ENCODE results near the gene TEX14. TPM values are rescaled to one million over a fixed set of nuclear protein-coding genes. Genes with fewer than 3 reads are reported as not detected.

TEX14 gene
- total and polyA plus RNA-seq, 2 donors (not counting 1 experiment from before 2014, with no cell fraction given): under 0.01 to 0.03 TPM

DNA sequence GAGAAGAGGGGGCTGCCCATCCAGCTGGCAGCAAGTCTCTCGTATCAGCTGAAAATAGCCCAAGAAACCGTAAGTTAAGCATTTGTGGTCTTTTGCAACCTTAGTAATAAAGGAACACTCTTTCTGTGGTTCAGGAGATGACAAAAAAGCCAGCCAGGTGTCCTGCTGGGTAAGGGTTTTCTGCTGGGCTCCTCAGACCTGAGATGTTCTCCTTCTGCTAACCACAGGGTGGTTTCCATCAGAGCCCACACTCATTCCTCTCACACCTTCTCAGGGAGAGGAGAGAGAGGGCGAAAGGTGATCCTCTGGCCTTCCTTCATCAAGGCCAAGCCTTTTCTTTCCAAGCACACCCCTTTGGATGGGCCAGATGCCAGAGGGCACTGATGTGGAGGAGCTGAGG lies 70.7 kb downstream of the TEX14 start:
- Histone ChIP-seq H3K9me3 (ENCODE audit: control insufficient read depth, insufficient read depth, low read depth, low read length) (no peaks in the 10 kb centered on the region), H3K4me3 (replicated peaks in 1 of 4; ENCODE audit: control extremely low read depth in 1 of 4, insufficient read depth in 1 of 4, low read depth in 3 of 4, low read length in 4 of 4) (no peak overlapping the region), H4K20me1 (ENCODE audit: control insufficient read depth, extremely low read depth, insufficient read depth, low read length) (no peaks in the 10 kb centered on the region), H3K4me2 (ENCODE audit: extremely low read depth, insufficient read depth, low read length) (no peak overlapping the region), H3K27ac (ENCODE audit: insufficient read depth, low read length) (no peak overlapping the region), H2AFZ (ENCODE audit: low read length) (no peak overlapping the region), H3K9ac (ENCODE audit: insufficient read depth, low read length) (no peak overlapping the region), H3K27me3 (ENCODE audit: control insufficient read depth, insufficient read depth, low read length) (peaks cover 3% of the 10 kb centered on the region), H3K79me2 (ENCODE audit: control insufficient read depth, insufficient read depth, low read length) (no peaks in the 10 kb centered on the region), H3K4me1 (ENCODE audit: control insufficient read depth, extremely low read depth, insufficient read depth, low read length) (no peaks in the 10 kb centered on the region), H3K36me3 (ENCODE audit: control insufficient read depth, insufficient read depth, low read length) (no peaks in the 10 kb centered on the region)
- no peak for DNase-seq (ENCODE audit: low read depth in 2 of 2)
- TF ChIP-seq, protein P1, sequence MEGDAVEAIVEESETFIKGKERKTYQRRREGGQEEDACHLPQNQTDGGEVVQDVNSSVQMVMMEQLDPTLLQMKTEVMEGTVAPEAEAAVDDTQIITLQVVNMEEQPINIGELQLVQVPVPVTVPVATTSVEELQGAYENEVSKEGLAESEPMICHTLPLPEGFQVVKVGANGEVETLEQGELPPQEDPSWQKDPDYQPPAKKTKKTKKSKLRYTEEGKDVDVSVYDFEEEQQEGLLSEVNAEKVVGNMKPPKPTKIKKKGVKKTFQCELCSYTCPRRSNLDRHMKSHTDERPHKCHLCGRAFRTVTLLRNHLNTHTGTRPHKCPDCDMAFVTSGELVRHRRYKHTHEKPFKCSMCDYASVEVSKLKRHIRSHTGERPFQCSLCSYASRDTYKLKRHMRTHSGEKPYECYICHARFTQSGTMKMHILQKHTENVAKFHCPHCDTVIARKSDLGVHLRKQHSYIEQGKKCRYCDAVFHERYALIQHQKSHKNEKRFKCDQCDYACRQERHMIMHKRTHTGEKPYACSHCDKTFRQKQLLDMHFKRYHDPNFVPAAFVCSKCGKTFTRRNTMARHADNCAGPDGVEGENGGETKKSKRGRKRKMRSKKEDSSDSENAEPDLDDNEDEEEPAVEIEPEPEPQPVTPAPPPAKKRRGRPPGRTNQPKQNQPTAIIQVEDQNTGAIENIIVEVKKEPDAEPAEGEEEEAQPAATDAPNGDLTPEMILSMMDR (conservative IDR thresholded peaks at IDR 0.05 in 1 of 2, IDR thresholded peaks at IDR 0.05 in 1 of 2; ENCODE audit: low read depth in 1 of 2, low read length in 2 of 2): no peak
- TF ChIP-seq EZH2 (IDR thresholded peaks at IDR 0.05; ENCODE audit: low read length, missing control alignments): no peak

DNA sequence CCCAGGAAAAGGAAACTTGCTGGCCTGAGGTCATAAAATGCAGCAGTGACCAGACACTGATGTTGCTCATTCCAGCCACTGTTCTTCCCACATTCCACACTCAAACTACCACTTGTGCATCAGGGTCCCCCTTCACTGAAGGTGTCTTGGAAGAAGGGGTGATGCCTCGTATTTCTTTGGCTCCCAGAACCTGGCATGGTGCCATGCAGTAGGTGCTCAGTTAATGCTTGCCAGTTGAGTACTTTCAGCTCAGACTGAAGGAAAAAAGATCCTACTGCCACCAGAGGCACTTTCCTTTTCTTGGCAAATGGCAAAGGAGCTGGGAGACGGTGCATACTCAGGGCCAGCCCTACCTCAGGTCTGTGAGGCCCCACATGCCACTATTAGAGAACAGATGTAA lies 73.5 kb downstream of the TEX14 start:
- no peaks in the 10 kb centered on the region for H4K20me1 ChIP-seq (ENCODE audit: control insufficient read depth, extremely low read depth, insufficient read depth, low read length)
- H3K36me3 ChIP-seq (ENCODE audit: control insufficient read depth, insufficient read depth, low read length): no peaks in the 10 kb centered on the region
- H3K9ac ChIP-seq (ENCODE audit: insufficient read depth, low read length): no peak overlapping the region
- DNase-seq (ENCODE audit: low read depth in 2 of 2): no peak
- no peaks in the 10 kb centered on the region for H3K79me2 ChIP-seq (ENCODE audit: control insufficient read depth, insufficient read depth, low read length)
- no peaks in the 10 kb centered on the region for H3K4me1 ChIP-seq (ENCODE audit: control insufficient read depth, extremely low read depth, insufficient read depth, low read length)
- H2AFZ ChIP-seq (ENCODE audit: low read length): no peak overlapping the region
- TF ChIP-seq EZH2 (IDR thresholded peaks at IDR 0.05; ENCODE audit: low read length, missing control alignments): no peak
- TF ChIP-seq, protein P1 (conservative IDR thresholded peaks at IDR 0.05 in 1 of 2, IDR thresholded peaks at IDR 0.05 in 1 of 2; ENCODE audit: low read depth in 1 of 2, low read length in 2 of 2): no peak
- H3K27ac ChIP-seq (ENCODE audit: insufficient read depth, low read length): no peak overlapping the region
- no peak overlapping the region for H3K4me3 ChIP-seq (replicated peaks in 1 of 4; ENCODE audit: control extremely low read depth in 1 of 4, insufficient read depth in 1 of 4, low read depth in 3 of 4, low read length in 4 of 4)
- no peak overlapping the region for H3K4me2 ChIP-seq (ENCODE audit: extremely low read depth, insufficient read depth, low read length)
- no peaks in the 10 kb centered on the region for H3K9me3 ChIP-seq (ENCODE audit: control insufficient read depth, insufficient read depth, low read depth, low read length)
- H3K27me3 ChIP-seq (ENCODE audit: control insufficient read depth, insufficient read depth, low read length): peaks cover 3% of the 10 kb centered on the region

DNA sequence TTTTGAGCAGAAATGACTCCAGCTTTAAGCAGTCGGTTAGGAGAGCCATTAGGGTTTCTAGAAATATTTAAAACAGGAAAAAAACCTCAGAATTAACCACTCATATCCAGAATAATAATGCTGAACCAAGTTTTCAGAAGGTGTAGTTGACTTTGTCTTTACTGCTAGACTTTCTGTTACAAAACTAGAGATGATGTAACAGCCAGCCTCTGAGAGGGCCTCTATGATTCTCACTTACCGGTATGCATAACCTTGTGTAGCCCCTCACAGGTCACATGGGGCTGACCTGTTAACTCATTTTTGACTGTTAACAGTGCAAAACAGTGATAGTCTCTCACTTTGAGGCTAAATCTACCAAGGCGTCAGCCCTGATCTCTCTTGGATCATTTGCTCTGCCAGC lies 74.3 kb downstream of the TEX14 start:
- Histone ChIP-seq H3K9ac (ENCODE audit: insufficient read depth, low read length) (no peak overlapping the region), H3K27me3 (ENCODE audit: control insufficient read depth, insufficient read depth, low read length) (peaks cover 3% of the 10 kb centered on the region), H2AFZ (ENCODE audit: low read length) (no peak overlapping the region), H3K4me1 (ENCODE audit: control insufficient read depth, extremely low read depth, insufficient read depth, low read length) (no peaks in the 10 kb centered on the region), H3K4me3 (replicated peaks in 1 of 4; ENCODE audit: control extremely low read depth in 1 of 4, insufficient read depth in 1 of 4, low read depth in 3 of 4, low read length in 4 of 4) (no peak overlapping the region), H3K36me3 (ENCODE audit: control insufficient read depth, insufficient read depth, low read length) (no peaks in the 10 kb centered on the region), H3K79me2 (ENCODE audit: control insufficient read depth, insufficient read depth, low read length) (no peaks in the 10 kb centered on the region), H3K27ac (ENCODE audit: insufficient read depth, low read length) (no peak overlapping the region), H3K4me2 (ENCODE audit: extremely low read depth, insufficient read depth, low read length) (no peak overlapping the region), H3K9me3 (ENCODE audit: control insufficient read depth, insufficient read depth, low read depth, low read length) (no peaks in the 10 kb centered on the region), H4K20me1 (ENCODE audit: control insufficient read depth, extremely low read depth, insufficient read depth, low read length) (no peaks in the 10 kb centered on the region)
- no peak for DNase-seq (ENCODE audit: low read depth in 2 of 2)
- TF ChIP-seq EZH2 (IDR thresholded peaks at IDR 0.05; ENCODE audit: low read length, missing control alignments): no peak
- TF ChIP-seq, protein P1 (conservative IDR thresholded peaks at IDR 0.05 in 1 of 2, IDR thresholded peaks at IDR 0.05 in 1 of 2; ENCODE audit: low read depth in 1 of 2, low read length in 2 of 2): no peak

All from fibroblast of lung (primary cell).